Bronchial epithelial cell (primary cell): Measurements from ENCODE around the gene CACHD1. TPM values are rescaled to one million over a fixed set of nuclear protein-coding genes. Genes with fewer than 3 reads are reported as not detected.

ENCODE experiments used
- DNase-seq: peaks from one replicate; pipeline ENCODE4 v3.0.0-alpha.2; 2010; ENCODE audit warnings: low read depth
- FAIRE-seq: peaks from 2 replicates; lab custom pipeline; 2011; peaks lifted over from hg19 to GRCh38; lab: Jason Lieb, UNC
- H3K27me3 ChIP-seq: 2 replicates; pipeline ENCODE4 v1.5.1; 2011; ENCODE audit warnings: low read length; ENCODE audit not compliant: control insufficient read depth, insufficient read depth
- H3K36me3 ChIP-seq: 2 replicates; pipeline ENCODE4 v1.5.1; 2011; ENCODE audit warnings: low read length; ENCODE audit not compliant: control insufficient read depth, insufficient read depth
- H3K4me3 ChIP-seq: 2 replicates; pipeline ENCODE4 v1.5.1; 2011; ENCODE audit warnings: mild to moderate bottlenecking, low read depth, low read length, control low read depth
- total RNA-seq: library from RNA; depleted of rRNA; stranded (reverse); fragments of >200 nt; gene quantifications from 2 replicates; pipeline ENCODE4 v1.2.1, GENCODE V29; 2014
- TF ChIP-seq, protein P1 (sequence below): IDR thresholded peaks from 2 replicates; pipeline ENCODE4 v1.5.1; 2011; ENCODE audit warnings: mild to moderate bottlenecking, moderate library complexity, low read length, control low read depth, inconsistent platforms; ENCODE audit not compliant: insufficient read depth, severe bottlenecking

Gene CACHD1
- total RNA-seq, 1 donor from 2014 or later: 1.8 TPM

DNA sequence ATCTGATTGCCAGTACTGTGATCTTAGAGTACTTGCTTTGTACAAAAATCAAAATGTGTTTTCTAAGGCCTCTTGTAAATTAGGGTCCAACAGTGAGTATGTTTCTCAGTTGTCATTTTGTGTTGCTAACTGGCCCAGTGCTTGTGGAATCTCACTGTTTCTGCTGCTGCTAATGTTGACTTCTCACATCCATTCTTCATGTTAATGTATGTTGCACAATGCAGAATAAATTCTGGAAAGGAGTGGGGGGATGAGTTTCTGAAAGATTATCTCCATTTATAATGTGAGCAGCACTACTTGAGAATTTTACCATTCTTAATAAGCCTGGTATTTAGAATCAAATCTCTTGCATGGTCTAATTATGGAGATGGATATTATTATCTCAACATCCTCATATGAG is 57.9 kb downstream of the CACHD1 start:
- FAIRE-seq (no peak), DNase-seq (no peak)
- Histone ChIP-seq H3K36me3 (no peaks in the 10 kb centered on the region), H3K27me3 (no peaks in the 10 kb centered on the region), H3K4me3 (no peak overlapping the region)
- TF ChIP-seq, protein P1, sequence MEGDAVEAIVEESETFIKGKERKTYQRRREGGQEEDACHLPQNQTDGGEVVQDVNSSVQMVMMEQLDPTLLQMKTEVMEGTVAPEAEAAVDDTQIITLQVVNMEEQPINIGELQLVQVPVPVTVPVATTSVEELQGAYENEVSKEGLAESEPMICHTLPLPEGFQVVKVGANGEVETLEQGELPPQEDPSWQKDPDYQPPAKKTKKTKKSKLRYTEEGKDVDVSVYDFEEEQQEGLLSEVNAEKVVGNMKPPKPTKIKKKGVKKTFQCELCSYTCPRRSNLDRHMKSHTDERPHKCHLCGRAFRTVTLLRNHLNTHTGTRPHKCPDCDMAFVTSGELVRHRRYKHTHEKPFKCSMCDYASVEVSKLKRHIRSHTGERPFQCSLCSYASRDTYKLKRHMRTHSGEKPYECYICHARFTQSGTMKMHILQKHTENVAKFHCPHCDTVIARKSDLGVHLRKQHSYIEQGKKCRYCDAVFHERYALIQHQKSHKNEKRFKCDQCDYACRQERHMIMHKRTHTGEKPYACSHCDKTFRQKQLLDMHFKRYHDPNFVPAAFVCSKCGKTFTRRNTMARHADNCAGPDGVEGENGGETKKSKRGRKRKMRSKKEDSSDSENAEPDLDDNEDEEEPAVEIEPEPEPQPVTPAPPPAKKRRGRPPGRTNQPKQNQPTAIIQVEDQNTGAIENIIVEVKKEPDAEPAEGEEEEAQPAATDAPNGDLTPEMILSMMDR: no peak

DNA sequence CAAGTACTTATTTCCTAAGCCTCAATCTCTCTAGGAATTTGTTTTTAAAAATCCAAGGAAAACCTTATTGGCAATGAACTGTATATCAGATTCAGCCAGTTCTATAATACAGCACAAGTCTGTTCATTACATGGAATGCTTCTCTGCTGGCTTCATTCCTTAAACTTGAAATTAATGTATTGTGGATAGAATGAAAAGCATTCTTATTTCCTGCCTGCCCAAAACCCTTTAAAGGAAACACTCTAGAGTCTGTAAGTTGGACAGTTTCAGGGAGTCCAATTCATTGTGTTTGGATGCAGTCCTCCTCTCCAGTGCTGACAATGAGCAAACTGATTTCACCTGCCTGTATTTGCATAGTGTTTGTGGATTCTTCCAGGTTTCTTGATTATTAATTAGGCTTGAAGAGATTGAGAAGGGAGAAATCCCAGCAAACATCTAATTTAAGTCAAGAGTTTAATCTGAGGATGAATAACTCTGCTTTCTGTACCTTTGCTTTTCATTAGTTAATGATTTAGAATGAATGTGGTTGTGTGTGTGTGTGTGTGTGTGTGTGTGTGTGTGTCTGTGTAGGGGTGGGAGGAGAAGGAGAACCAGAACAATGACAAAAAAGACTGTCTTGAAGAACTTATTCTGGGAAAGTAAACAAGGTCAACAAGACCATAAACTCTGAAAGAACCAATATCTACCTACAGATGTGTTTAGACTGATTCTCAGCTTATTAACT is 61.2 kb downstream of the CACHD1 start:
- no peaks in the 10 kb centered on the region for H3K36me3 ChIP-seq
- FAIRE-seq (no peak), DNase-seq (no peak)
- TF ChIP-seq, protein P1: no peak
- H3K4me3 ChIP-seq: no peak overlapping the region
- H3K27me3 ChIP-seq: no peaks in the 10 kb centered on the region

DNA sequence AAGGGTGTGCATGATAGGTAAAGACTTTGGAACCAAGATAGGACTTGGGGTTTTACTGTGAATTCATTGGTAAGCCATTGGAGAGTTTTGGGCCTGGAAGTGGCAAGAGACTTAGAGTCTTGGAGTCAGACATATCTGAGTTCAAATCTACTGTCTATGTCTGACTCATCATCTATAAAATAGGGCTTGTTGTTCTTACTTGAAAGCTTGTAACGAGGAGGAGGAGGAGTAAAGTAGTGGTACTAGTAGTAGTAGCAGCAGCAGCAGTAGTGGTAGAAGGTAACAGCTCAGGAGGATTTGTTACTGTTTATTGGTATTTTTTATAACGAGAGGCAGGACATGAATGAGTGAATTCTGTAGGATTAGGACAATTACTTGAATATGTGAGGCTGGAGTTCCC is 62.7 kb downstream of the CACHD1 start:
- DNase-seq (no peak), FAIRE-seq (no peak)
- no peaks in the 10 kb centered on the region for H3K27me3 ChIP-seq
- TF ChIP-seq, protein P1: no peak
- H3K36me3 ChIP-seq: no peaks in the 10 kb centered on the region
- no peak overlapping the region for H3K4me3 ChIP-seq

DNA sequence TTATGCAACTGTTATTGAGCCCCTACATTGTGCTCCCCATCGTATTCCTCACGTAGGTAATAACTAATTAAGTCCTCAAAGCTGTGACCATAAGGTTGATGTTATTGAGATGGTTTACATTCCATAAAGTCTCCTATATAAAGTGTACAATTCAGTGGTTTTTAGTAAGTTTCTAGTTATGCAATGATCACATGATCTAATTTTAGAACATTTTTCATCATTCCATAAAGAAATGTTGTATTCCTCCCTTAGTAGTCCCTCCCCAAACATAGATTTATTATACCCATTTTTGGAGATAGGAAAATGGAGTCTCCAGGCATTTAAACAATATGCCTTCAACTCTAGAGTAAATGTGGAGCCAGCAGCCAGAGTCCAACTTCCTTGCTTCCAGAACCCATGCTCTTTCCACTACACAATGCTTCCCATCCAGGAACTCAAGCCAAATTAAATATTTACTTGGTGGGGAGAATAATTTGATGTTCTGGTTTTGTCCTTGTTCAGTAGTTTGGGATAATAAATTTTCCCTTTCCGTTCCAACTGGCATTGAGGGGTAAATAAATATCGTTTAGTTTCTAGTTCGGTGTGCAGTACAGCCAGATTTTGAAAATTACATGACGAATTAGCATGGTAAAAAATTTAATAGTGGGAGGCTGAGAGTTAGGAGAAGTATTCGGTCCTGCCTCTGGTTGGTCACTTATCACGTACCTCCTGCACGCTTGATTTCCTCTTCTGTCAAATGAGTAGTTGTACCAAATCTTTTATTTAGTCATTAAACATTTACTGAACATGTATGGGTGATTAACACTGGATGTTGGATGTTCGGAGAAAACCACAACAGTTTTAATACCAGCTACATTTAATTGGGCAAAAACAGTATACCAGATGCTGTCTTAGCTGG is 66.3 kb downstream of the CACHD1 start:
- no peaks in the 10 kb centered on the region for H3K36me3 ChIP-seq
- TF ChIP-seq, protein P1: no peak
- no peak for DNase-seq
- no peak for FAIRE-seq
- no peaks in the 10 kb centered on the region for H3K27me3 ChIP-seq
- H3K4me3 ChIP-seq: no peak overlapping the region

DNA sequence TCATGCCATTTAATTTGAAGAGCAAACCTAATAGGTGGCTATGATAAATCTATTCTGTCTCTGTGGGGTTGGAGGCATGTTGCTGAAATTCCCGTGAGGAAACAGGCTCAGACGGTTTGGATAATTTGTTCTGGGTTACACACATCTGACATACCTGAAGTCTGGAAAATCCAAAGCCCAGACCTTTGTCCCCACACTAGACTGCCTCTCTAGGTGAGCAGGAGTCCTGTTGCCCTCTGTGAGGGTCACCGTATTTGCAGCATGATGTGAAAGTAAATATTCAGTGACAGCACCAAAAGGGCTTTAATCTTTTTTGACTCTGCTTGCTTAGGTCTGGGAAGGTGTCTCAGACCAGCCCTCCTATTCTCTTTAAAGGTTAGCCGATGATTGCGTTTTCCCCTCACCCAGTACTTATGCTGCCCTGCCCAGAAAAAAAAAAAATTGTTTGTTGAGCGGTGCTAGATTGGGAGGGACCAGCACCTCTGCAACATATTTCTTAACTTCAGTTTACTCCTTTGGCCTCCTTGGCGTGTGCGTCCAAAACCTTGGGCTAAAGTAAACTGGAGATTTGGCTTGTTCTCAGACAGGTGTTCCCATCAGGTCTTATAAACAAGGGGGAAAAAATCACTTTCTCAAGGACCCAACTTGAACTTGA is 67.0 kb downstream of the CACHD1 start:
- Histone ChIP-seq H3K4me3 (no peak overlapping the region), H3K36me3 (no peaks in the 10 kb centered on the region), H3K27me3 (no peaks in the 10 kb centered on the region)
- TF ChIP-seq, protein P1: no peak
- DNase-seq (no peak), FAIRE-seq (no peak)
